NB4 (cell line): Measurements from ENCODE around the gene WDR70.

Experiments
- DNase-seq: peaks from one replicate; pipeline ENCODE4 v3.0.0; 2010; ENCODE audit warnings: low read depth
- H3K4me3 ChIP-seq: one replicate; pipeline ENCODE4 v1.5.1; 2011; ENCODE audit warnings: mild to moderate bottlenecking, low read depth, low read length, moderate library complexity
- CTCF ChIP-seq: IDR thresholded peaks from one replicate; pipeline ENCODE4 v1.5.1; 2012; ENCODE audit warnings: low read depth, low read length
- MAX ChIP-seq: IDR thresholded peaks from 2 replicates; pipeline ENCODE4 v1.6.1; 2011; ENCODE audit warnings: low read depth, low read length
- MYC ChIP-seq: IDR thresholded peaks from 2 replicates; pipeline ENCODE4 v1.6.1; 2011; ENCODE audit warnings: low read depth, low read length
- POLR2A ChIP-seq: IDR thresholded peaks from 2 replicates; pipeline ENCODE4 v1.6.1; 2011; ENCODE audit warnings: mild to moderate bottlenecking; ENCODE audit not compliant: insufficient read length; ENCODE audit errors: extremely low read depth

The WDR70 gene

DNA sequence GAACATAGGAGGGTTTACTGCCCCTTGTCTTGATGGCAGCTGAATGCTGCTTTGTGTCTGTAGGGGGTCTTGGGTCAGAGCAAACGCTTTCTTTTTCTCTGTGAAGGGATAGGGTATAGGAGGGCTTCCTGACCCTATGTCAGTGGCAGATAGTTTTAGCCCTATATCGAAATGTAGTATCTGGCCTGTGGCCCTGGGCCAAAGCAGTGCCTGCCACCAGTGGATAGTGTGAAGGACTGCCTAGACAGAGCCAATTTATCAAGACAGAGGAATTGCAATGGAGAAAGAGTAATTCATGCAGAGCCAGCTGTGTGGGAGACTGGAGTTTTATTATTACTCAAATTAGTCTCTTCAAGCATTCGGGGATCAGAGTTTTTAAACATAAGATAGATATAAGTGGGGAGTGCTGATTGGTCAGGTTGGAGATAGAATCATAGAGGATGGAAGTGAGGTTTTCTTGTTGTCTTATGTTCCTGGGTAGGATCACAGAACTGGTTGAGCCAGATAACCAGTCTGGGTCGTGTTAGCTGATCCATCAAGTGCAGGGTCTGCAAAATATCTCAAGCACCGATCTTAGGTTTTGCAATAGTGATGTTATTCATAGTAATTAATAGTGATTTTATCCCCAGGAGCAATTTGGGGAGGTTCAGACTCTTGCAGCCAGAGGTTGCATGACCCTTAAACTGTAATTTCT, 282.3 kb downstream of the WDR70 start:
- DNase-seq = no peak
- no peak overlapping the region for H3K4me3 ChIP-seq
- TF ChIP-seq MAX (no peak), POLR2A (no peak), MYC (no peak), CTCF (no peak)

GRCh38 chr5:37661951-37662350, 282.8 kb downstream of the WDR70 start:
- DNase-seq = no peak
- no peak for TF ChIP-seq CTCF
- TF ChIP-seq POLR2A = no peak
- no peak for TF ChIP-seq MYC
- no peak for TF ChIP-seq MAX
- no peak overlapping the region for H3K4me3 ChIP-seq

DNA sequence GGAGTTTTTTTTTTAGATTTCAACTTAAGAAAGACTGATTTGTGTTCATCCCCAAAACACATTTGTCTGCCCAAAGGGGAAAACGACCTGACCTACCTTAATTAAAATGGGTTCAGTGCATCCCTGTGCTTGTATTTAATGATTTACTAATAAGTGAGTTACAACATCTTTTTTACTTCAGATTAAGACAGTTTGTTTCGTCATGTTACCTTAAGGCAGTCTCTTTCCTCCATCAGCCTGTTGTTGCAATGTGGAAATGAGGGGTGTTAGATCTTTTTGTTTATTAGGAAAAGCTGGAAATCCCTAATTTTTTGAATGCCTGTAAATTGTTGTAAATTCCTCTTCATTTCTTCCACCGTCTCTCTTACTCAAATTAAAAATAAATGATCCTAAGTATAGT, 283.2 kb downstream of the WDR70 start:
- TF ChIP-seq CTCF (no peak), MYC (no peak), POLR2A (no peak), MAX (no peak)
- no peak overlapping the region for H3K4me3 ChIP-seq
- DNase-seq = no peak

DNA sequence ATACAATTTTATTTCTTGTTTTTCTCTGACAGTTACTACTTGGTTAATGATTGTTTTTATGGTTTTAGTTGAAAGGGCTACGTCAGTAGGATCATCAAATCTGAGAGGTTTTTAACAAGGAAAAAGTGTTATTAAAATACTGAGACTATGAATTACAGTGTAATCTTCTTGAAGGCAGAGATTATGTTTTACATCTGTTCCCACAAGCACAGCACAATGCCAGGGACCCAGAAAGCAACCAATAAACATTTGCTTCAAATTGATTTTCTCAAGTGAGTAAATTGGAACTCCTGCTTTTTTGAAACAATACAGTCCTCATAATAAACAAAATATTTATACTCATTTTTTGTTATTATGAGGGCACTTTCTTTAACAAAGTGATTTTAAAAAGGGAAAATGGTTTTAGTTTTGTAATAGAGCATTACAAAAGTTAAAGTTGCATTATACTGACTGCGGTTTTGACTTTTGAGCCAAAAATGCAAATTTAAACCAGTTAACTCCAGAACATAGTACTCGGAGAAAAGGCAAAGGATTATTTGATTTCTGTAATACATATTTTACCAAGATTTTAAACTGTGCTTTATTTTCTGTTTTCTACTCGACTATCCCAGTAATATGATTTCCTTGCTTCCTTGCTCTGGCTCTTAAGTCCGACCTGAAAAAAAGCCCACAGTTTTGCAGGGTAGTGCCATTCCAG, 283.8 kb downstream of the WDR70 start:
- TF ChIP-seq MYC (no peak), CTCF (no peak), MAX (no peak), POLR2A (no peak)
- H3K4me3 ChIP-seq = no peak overlapping the region

DNA sequence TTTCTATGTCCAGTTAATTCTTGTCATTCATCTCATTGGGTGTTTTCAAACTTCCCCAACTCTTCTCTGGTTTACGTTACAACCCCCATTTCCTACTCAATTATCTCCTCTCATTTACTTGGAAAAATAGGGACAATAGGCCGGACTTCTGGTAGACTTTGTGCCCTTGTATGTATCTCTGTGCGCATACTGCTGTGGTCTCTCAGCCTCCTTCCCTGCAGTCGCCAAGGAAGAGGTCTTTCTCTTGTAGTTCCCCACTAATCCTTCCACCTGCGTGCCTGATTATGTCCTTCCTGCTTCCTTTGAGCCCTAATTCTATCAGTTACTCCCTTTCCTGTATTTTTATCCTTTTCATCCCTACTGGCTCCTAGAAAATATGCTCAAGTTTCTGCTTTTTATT, 284.4 kb downstream of the WDR70 start:
- no peak overlapping the region for H3K4me3 ChIP-seq
- no peak for DNase-seq
- TF ChIP-seq MYC (no peak), MAX (no peak), CTCF (no peak), POLR2A (no peak)

More for the DNA sequence above, 283.8 kb downstream of the WDR70 start:
- no peak for DNase-seq

DNA sequence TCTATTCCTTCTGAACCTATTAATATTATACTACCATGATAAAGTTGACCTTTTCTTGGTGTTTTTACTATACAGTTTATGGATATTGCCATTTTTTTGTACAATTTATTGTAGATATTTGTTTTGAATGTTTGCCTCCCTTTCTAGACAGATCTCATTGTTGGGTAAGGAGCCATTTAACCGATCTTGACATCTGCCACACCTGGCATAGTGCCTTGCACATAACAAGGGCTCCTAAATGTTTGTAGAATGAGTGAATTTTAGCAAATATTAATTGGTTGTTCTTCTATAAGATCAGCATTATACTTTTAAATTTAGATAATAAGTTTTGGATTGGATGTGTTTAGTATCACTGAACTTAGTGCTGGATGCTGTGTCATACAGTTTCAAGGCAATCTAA, 285.4 kb downstream of the WDR70 start:
- no peak overlapping the region for H3K4me3 ChIP-seq
- TF ChIP-seq MAX (no peak), POLR2A (no peak), CTCF (no peak), MYC (no peak)
- no peak for DNase-seq
